Neural progenitor cell (in vitro differentiated cells): ENCODE results near the gene GRIP1. TPM values are rescaled to one million over a fixed set of nuclear protein-coding genes. Genes with fewer than 3 reads are reported as not detected.

Experiments
- DNase-seq: peaks from one replicate; pipeline ENCODE4 v3.0.0-alpha.2; 2016; ENCODE audit warnings: low spot score
- H2AFZ ChIP-seq: fragments of 200-600 bp; sonication (generic); replicated peaks from 2 replicates; pipeline ENCODE4 v1.6.1; 2016; ENCODE audit warnings: antibody characterized with exemption
- H3F3A ChIP-seq: fragments of 200-600 bp; sonication (generic); 2 replicates; pipeline ENCODE4 v1.6.1; 2016; ENCODE audit warnings: antibody characterized with exemption, low read depth
- H3K27ac ChIP-seq: fragments of 200-600 bp; sonication (generic); 2 replicates; pipeline ENCODE4 v1.5.1; 2016; ENCODE audit warnings: mild to moderate bottlenecking
- H3K27me3 ChIP-seq: fragments of 200-600 bp; sonication (generic); 2 replicates; pipeline ENCODE4 v1.6.1; 2016; ENCODE audit warnings: mild to moderate bottlenecking, moderate library complexity
- H3K36me3 ChIP-seq: fragments of 200-600 bp; sonication (generic); 2 replicates; pipeline ENCODE4 v1.5.1; 2016
- H3K4me1 ChIP-seq: fragments of 200-600 bp; sonication (generic); 2 replicates; pipeline ENCODE4 v1.6.1; 2016; ENCODE audit warnings: mixed run types
- H3K4me2 ChIP-seq: fragments of 200-600 bp; sonication (generic); 2 replicates; pipeline ENCODE4 v1.6.1; 2016
- H3K4me3 ChIP-seq: fragments of 200-600 bp; sonication (generic); 2 replicates; pipeline ENCODE4 v1.5.1; 2016
- H3K79me2 ChIP-seq: fragments of 200-600 bp; sonication (generic); 2 replicates; pipeline ENCODE4 v1.6.1; 2016; ENCODE audit warnings: low read depth
- H3K9ac ChIP-seq: fragments of 200-600 bp; sonication (generic); 2 replicates; pipeline ENCODE4 v1.6.1; 2016
- H3K9me3 ChIP-seq: fragments of 200-600 bp; sonication (generic); 2 replicates; pipeline ENCODE4 v1.5.1; 2016; ENCODE audit warnings: low read depth
- H4K20me1 ChIP-seq: fragments of 200-600 bp; sonication (generic); 2 replicates; pipeline ENCODE4 v1.6.1; 2016; ENCODE audit warnings: low read depth
- H3K27ac Mint-ChIP-seq: 3 replicates; pipeline ENCODE4 v1.8.0; 2021; ENCODE audit warnings: mixed read lengths
- H3K27me3 Mint-ChIP-seq: 2 replicates; pipeline ENCODE4 v1.8.0; 2022; ENCODE audit warnings: low read depth, mild to moderate bottlenecking, inconsistent platforms, moderate library complexity, mixed read lengths; ENCODE audit not compliant: insufficient read depth
- H3K36me3 Mint-ChIP-seq: 3 replicates; pipeline ENCODE4 v1.8.0; 2021; ENCODE audit warnings: mixed read lengths
- H3K4me1 Mint-ChIP-seq: 3 replicates; pipeline ENCODE4 v1.8.0; 2021; ENCODE audit warnings: mixed read lengths
- H3K4me3 Mint-ChIP-seq: 3 replicates; pipeline ENCODE4 v1.8.0; 2021; ENCODE audit warnings: mild to moderate bottlenecking, moderate library complexity, mixed read lengths
- H3K9me3 Mint-ChIP-seq: 3 replicates; pipeline ENCODE4 v1.8.0; 2020; ENCODE audit warnings: mixed read lengths
- EZH2 ChIP-seq: fragments of 200-600 bp; sonication (generic); IDR thresholded peaks from 2 replicates; pipeline ENCODE4 v1.6.1; 2017; ENCODE audit warnings: antibody characterized with exemption, mild to moderate bottlenecking, moderate library complexity
- EZH2phosphoT487 ChIP-seq: fragments of 200-600 bp; sonication (generic); IDR thresholded peaks from 2 replicates; pipeline ENCODE4 v1.6.1; 2017; ENCODE audit warnings: antibody characterized with exemption
- total RNA-seq: library from RNA; depleted of rRNA; stranded (reverse); fragments of >200 nt; gene quantifications from 2 replicates; pipeline ENCODE4 v1.2.3, GENCODE V29; 2015; ENCODE audit warnings: low replicate concordance
- TF ChIP-seq, protein P1 (sequence below): fragments of 200-600 bp; sonication (generic); IDR thresholded peaks from 2 replicates; pipeline ENCODE4 v1.5.1; 2017; ENCODE audit warnings: antibody characterized with exemption, mild to moderate bottlenecking

GRIP1 gene
- total RNA-seq, 1 donor from 2014 or later = 38.2 TPM

DNA sequence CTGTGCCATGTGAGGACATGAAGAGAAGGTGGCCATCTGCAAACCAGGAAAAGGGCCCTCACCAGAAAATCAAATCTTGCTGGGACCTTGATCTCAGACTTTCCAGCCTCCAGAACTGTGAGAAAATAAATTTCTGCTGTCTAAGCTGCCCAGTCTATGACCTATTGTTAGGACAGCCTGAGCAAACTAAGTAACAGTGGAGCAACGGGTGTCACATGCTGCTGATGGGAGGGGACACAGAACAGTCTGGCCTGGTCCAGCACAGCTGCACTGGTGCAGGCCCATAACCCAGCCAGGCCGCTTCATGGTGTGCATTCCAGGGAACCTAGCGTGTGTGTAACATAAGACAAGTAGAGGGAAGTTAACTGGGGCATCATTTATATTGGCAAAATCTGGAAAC is 42.1 kb downstream of the GRIP1 start:
- Histone ChIP-seq H3K4me3 (no peak overlapping the region), H3K36me3 (no peaks in the 10 kb centered on the region), H2AFZ (no peak overlapping the region), H3K27me3 (no peaks in the 10 kb centered on the region), H3K9ac (no peak overlapping the region), H4K20me1 (no peaks in the 10 kb centered on the region), H3K27ac (no peak overlapping the region), H3K4me2 (no peak overlapping the region), H3K9me3 (no peaks in the 10 kb centered on the region), H3K4me1 (peaks cover 15% of the 10 kb centered on the region), H3F3A (no peaks in the 10 kb centered on the region), H3K79me2 (no peaks in the 10 kb centered on the region)
- Mint-ChIP-seq H3K4me3 (no peak overlapping the region), H3K9me3 (no peaks in the 10 kb centered on the region), H3K36me3 (no peaks in the 10 kb centered on the region), H3K27me3 (peaks cover 2% of the 10 kb centered on the region), H3K27ac (no peak overlapping the region), H3K4me1 (peaks cover 16% of the 10 kb centered on the region)
- TF ChIP-seq, protein P1, sequence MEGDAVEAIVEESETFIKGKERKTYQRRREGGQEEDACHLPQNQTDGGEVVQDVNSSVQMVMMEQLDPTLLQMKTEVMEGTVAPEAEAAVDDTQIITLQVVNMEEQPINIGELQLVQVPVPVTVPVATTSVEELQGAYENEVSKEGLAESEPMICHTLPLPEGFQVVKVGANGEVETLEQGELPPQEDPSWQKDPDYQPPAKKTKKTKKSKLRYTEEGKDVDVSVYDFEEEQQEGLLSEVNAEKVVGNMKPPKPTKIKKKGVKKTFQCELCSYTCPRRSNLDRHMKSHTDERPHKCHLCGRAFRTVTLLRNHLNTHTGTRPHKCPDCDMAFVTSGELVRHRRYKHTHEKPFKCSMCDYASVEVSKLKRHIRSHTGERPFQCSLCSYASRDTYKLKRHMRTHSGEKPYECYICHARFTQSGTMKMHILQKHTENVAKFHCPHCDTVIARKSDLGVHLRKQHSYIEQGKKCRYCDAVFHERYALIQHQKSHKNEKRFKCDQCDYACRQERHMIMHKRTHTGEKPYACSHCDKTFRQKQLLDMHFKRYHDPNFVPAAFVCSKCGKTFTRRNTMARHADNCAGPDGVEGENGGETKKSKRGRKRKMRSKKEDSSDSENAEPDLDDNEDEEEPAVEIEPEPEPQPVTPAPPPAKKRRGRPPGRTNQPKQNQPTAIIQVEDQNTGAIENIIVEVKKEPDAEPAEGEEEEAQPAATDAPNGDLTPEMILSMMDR = no peak
- no peak for TF ChIP-seq EZH2
- peak; percentile 12 for DNase-seq

DNA sequence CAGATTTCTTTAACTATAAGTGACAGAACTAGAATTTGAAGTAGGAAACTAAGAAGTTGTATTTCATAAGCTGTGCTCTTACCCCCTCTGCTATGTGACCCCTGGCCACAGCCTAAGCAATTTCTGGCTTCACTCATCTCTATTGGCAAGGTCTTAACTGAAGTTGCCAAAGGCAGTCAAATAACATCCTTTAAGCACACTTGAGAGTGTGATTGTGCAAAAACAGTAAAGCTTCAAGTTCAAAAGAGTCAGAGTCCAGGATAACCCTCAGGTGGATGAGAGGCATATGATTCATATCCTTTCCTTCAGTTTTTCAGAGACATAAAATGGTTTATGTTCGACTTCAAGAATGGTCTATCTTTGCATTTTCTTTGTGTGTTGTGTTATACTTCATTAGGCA is 45.2 kb downstream of the GRIP1 start:
- H3K27ac Mint-ChIP-seq = no peak overlapping the region
- H3K36me3 ChIP-seq = no peaks in the 10 kb centered on the region
- H3K9ac ChIP-seq = no peak overlapping the region
- no peak overlapping the region for H3K4me3 ChIP-seq
- H3K79me2 ChIP-seq = no peaks in the 10 kb centered on the region
- no peaks in the 10 kb centered on the region for H3K27me3 Mint-ChIP-seq
- peaks cover 11% of the 10 kb centered on the region for H3K4me1 ChIP-seq
- H3K9me3 ChIP-seq = no peaks in the 10 kb centered on the region
- no peak overlapping the region for H3K4me2 ChIP-seq
- H3K4me1 Mint-ChIP-seq = peaks cover 12% of the 10 kb centered on the region
- H3K9me3 Mint-ChIP-seq = no peaks in the 10 kb centered on the region
- H3K4me3 Mint-ChIP-seq = no peak overlapping the region
- H3K36me3 Mint-ChIP-seq = no peaks in the 10 kb centered on the region
- H2AFZ ChIP-seq = no peak overlapping the region
- no peaks in the 10 kb centered on the region for H3F3A ChIP-seq
- no peak overlapping the region for H3K27ac ChIP-seq
- TF ChIP-seq EZH2 = no peak
- TF ChIP-seq, protein P1 = no peak
- no peak for TF ChIP-seq EZH2phosphoT487
- no peak for DNase-seq
- H3K27me3 ChIP-seq = no peaks in the 10 kb centered on the region
- no peaks in the 10 kb centered on the region for H4K20me1 ChIP-seq

DNA sequence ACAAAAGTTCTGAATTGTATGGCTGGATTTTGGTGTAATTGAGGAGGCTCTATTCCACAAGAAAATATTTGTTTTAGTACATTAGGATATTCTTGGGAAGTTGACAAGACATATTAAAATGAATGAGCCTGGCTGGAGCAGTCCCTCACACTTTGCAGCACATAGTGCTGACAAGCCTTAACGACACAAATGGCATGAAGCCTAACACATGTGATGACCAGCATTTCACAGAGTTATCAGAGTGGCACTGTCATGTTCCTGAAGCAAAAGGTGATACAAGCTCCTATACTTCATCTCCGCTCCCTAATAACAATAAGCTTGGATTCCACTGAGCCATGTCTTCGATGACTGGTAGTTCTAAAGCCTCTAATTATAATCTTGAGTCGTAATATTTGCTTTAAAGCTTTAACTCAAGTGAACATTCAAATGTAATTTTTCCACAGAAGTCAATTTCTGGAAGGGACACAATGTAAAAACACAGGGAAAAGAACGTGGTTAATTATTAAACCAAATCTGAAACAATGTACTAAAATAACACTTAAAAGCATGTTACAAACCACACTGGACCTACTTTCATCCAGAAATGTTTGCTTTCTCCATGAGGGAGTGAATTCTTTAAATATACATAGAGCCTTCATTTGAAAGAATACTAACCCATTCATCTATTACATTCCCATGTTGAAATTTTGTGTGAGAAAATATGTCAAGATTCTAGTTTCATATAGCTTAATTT is 49.6 kb downstream of the GRIP1 start:
- Mint-ChIP-seq H3K4me1 (peaks cover 16% of the 10 kb centered on the region), H3K27me3 (peaks cover 7% of the 10 kb centered on the region), H3K9me3 (no peaks in the 10 kb centered on the region), H3K36me3 (no peaks in the 10 kb centered on the region), H3K27ac (no peak overlapping the region), H3K4me3 (no peak overlapping the region)
- no peaks in the 10 kb centered on the region for H3K79me2 ChIP-seq
- no peak overlapping the region for H2AFZ ChIP-seq
- H3K9me3 ChIP-seq = no peaks in the 10 kb centered on the region
- H4K20me1 ChIP-seq = peaks cover 12% of the 10 kb centered on the region
- DNase-seq = no peak
- H3K4me1 ChIP-seq = peaks cover 21% of the 10 kb centered on the region
- peaks cover 13% of the 10 kb centered on the region for H3F3A ChIP-seq
- no peak overlapping the region for H3K27ac ChIP-seq
- H3K27me3 ChIP-seq = no peaks in the 10 kb centered on the region
- TF ChIP-seq EZH2phosphoT487 (no peak), EZH2 (no peak)
- TF ChIP-seq, protein P1 = no peak
- no peak overlapping the region for H3K4me3 ChIP-seq
- no peak overlapping the region for H3K4me2 ChIP-seq
- H3K36me3 ChIP-seq = no peaks in the 10 kb centered on the region
- no peak overlapping the region for H3K9ac ChIP-seq
